Astrocyte of the hippocampus (primary cell): ENCODE results near the gene CTNNA2.

Experiments
- DNase-seq: peaks from one replicate; pipeline ENCODE4 v3.0.0; 2011; ENCODE audit warnings: low read depth, low spot score

Gene CTNNA2

DNA sequence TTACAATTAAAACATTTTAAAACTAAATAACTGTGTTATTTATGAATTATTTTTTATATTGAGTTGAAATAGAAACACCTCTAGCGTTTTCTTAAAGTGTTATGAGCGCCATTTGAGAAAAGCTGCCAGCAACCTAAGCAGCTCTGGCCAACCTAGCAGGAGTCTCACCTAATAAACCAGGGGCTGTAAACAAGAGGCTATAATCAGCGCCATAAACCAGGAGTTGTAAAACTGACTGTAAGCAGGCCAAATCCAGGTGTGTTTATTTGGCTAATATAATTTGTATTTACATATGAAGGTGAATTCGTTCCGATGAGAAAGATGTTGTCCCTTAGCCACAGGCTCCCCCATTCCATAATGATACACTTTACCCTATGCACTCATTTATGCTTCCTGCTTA is 757.0 kb downstream of the CTNNA2 start:
- DNase-seq = no peak

DNA sequence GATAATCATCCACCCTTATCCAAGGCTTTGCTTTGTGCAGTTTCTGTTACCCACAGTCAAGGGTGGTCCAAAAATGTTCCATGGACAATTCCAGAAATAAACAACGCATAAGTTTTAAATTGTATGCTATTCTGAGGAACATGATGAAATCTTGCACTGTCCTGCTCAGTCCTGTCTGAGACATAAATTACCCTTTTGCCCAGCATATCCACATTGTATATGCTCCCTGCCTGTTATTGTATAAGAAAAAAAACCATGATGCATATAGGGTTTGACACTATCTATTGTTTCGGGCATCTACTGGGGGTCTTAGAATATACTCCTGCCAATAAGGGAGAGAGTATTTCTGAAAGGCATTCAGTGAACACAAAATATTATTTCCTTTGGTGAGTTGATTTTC is 767.7 kb downstream of the CTNNA2 start:
- DNase-seq = no peak

DNA sequence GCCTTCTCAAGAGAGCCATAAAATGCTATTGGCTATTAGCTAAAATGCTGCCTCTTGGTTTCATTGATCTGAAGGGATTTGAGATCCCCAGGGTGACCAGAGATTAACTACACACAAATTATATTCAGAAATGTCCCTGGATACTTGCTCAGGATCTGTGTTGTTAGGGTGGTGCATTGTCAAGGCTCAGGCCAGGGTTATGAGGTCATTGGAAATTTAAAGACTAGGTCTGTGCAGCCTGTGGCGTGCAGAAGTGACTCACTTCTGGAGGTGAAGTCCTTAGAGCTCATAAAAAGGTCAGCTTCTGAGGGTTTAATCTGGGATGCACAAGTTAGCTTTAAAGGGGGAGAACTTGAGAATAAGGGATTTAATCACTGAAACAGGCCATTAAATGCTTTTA is 768.2 kb downstream of the CTNNA2 start:
- no peak for DNase-seq

DNA sequence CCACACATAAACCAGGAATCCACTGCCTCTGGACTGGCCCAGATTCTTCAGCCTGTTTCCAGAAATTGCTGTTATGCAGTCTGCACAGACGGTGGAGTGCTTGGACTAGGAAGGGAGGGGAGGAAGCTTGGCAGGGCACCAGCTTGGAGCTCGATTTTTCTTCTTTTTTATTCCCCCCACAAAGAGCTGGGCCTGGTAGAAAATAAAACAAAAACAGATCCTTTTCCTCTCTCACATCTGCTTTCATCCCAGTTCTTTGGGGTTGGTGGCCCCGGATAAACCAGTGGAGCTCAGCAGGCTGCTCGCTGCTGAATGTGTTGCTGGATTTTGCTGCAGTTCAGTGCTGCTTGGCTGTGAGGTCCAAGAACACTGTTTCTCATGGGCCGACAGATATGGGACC is 775.7 kb downstream of the CTNNA2 start:
- DNase-seq = peak; percentile 32

DNA sequence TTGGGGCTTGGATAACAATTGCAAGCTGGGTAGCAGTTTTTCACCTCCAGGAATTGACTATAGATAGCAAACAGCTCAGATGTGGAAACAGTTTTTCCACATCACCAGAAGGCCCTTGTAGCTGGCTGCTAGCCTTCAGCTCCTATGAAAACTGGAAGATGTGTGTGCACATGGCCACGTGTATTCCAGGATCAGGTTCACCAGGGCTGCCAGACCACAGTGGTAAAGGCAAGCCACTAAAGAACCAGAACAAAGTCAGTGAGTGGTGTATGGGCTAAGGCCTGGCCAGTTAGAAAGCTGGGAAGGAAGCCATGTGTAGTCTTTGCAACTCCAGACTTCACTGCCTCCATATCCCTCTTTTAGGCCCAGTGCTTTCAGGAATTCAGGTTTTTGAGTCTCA is 778.8 kb downstream of the CTNNA2 start:
- DNase-seq = peak; percentile 8

DNA sequence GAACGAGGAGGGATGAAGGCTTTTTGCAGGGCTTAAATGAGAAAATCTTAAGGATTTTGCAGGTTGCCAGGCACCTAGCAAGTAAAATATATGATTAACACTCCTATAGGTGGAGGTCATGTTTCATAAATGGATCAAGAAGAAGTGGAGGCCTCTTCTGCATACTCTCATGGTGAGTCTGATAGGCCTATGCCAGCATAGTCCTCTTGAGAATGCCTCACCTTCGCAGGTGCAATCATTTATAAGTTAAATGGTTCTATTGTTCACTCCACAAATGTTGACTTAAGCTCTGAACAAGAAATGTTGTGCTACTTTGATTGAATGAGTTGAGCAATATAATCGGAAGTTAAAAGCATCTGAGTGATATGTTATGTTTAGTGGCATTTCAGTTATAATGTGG is 779.6 kb downstream of the CTNNA2 start:
- no peak for DNase-seq

DNA sequence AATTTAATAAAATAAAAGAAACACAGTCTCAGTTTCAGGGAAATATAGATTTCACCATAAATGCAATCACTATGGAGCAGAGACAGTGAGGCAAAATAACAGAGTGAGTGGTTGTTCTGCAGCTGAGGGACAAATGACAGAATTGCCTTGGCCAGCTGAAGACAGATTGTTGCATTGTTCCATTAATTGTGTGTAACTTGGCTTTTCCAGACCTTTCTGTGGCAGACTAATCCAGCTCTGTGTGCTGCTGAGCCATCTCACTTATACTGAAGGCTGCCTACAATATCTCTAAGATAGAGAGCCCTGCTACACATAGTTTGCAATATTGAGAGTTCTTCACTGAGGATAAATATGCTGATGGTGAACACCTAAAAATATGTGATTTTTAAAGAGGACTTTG is 780.2 kb downstream of the CTNNA2 start:
- no peak for DNase-seq

DNA sequence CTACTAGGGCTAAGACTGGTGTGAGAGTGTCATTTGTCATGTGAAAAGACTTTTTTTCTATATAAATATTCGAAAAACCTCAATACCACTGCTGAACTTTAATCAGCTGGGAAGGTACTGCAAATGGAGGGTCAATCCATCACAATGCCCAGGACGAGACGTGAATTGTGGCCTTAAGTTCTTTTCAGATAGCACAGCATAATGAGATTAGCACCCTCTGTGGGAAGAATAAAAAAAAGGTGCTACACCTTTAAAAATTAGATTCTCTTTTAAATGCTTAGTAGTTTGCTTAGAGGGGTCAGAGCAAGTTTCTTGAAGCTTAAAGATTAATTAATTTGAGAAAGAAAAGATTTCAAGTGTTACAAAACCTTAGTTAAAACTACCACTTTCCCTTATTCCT is 786.1 kb downstream of the CTNNA2 start:
- no peak for DNase-seq

DNA sequence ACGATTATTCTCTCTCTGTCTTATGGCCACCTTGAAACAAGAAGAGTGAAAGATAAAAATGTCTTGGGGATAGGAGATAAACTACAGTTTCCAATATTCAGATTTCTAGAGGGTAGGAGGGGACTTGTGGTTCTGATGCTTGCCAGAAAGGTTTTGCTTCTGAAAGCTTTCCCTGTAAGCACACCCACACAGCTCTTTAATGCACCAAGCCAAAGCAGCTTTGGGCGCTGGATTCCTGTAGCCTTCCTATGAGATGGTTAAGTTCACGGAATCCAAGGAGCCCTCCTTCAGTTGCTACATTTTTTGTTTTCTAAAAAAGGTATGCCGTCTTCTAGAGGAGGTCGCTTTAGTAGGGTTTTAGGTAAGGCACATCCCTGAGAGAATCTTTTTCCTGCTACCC is 786.8 kb downstream of the CTNNA2 start:
- DNase-seq = no peak

DNA sequence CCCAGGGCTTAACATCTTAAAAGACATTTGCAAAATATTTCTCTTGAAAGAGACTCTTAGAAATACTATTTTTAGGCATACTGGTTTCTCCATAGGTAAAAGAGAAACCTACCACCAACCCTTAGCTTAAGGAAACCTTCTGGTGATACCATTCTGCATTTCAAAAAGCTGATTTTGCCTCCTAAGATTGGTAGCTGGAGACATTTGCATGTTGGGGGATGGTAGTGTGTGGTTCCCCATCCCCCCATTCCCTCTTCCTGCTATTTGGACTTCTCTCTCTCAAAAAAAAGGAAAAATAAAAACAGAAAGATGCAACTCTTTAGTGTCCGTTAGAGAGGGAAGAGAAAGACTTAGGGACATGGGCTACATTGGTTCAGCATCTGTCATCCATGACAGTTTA is 787.5 kb downstream of the CTNNA2 start:
- DNase-seq = no peak

DNA sequence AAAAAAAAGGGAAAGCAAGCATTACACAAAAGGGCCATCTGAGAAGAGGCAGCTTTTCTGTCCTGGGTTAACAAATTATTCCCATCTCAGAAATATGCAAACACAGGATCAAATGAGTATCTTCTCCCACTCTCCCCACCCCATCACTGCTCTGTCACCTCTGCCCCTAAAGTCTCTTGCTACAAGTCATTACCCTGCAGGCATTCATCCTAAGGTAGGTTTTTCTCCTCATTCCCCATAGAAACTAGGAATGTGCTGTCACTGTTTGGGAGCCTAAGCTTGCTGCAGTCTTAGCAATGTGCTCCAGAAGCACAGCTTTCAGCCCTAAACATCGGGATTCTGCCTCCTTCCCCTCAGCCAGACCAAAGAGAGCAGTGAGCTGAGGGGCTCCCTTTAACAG is 788.1 kb downstream of the CTNNA2 start:
- DNase-seq = no peak

DNA sequence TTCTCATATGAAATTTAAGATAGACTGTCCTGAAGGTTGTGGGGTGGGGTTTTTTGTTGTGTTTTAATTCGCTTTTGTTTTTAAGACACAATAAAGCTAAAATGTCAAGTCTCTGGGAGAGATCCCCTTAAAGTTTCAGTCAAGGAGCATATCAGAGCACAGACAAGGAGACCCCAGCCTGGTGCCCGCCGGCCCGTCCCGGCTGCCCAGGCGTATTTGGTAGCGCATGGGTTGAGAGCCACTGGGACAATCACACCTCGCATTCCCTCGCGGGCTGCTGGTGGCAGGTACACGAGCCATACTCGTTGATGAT is 789.1 kb downstream of the CTNNA2 start:
- DNase-seq = no peak

DNA sequence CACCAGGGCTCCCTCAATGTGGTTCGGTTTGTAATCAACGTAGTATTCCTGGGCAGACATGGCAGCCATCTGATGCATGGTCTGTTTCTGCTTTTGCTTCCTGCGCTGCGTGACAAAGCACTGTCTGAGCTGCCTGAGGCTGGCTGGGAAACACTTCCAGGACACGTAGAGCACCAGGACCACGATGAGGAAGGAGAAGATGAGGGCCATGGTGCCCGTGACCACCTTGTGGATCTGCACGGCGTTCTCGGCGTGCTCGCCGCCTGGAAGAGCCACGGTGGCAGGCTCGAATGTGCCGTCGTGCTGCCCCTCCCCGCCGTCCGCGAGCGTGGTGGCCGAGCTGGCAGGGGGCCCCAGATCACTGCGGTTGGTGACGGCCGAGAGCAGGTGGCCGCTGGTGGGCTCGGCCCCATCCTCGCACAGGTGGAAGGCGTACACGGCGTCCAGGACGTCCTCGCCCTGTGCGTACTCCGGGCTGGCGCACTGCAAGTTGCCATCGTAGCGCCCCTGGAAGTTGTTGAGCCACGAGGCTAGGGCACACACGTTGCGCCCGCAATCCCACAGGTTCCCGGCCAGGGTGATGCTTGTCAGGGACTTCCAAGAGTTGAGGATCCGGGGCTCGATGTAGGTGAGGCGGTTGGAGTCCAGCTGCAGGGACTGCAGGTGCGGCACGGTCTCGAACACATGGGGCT is 789.6 kb downstream of the CTNNA2 start:
- no peak for DNase-seq

DNA sequence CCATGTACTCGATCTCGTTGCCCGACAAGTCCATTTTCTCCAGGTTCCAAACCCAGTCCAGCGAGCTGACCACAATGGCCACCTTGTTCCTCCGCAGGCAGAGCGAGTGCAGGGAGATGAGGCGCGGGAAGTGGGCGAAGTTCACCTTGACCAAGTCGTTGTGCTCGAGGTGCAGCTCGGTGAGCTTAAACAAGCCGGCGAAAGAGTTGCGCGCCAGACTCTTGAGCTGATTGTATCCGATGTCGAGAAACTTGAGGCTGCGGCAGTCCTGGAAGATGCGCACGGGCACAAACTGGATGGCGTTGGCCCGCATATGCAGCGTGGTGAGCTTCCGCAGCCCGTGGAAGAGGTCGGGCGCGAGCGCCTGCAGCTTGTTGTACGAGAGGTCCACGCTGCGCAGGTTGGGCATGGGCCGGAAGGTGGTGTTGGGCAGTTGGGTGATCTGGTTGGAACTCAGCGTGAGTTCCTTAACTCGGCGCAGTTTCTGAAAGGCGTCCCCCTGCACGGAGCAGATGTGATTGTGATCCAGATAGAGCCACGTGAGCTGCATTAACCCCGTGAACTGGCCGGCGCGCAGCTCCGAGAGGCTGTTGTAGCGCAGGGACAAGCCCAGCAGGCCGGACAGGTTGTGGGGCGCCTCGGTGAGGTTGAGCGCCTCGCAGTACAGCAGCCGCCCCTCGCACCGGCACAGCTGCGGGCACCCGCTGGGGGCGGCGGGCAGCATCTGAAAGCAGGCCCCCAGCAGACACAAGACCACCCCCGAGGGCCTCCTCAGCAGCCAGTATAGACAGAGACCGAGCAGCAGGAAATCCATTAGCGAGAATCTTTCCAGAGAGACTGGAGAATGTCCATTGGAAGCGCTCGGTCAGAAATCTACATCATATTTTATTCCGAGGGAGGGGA is 790.4 kb downstream of the CTNNA2 start:
- peak; percentile 23 for DNase-seq

DNA sequence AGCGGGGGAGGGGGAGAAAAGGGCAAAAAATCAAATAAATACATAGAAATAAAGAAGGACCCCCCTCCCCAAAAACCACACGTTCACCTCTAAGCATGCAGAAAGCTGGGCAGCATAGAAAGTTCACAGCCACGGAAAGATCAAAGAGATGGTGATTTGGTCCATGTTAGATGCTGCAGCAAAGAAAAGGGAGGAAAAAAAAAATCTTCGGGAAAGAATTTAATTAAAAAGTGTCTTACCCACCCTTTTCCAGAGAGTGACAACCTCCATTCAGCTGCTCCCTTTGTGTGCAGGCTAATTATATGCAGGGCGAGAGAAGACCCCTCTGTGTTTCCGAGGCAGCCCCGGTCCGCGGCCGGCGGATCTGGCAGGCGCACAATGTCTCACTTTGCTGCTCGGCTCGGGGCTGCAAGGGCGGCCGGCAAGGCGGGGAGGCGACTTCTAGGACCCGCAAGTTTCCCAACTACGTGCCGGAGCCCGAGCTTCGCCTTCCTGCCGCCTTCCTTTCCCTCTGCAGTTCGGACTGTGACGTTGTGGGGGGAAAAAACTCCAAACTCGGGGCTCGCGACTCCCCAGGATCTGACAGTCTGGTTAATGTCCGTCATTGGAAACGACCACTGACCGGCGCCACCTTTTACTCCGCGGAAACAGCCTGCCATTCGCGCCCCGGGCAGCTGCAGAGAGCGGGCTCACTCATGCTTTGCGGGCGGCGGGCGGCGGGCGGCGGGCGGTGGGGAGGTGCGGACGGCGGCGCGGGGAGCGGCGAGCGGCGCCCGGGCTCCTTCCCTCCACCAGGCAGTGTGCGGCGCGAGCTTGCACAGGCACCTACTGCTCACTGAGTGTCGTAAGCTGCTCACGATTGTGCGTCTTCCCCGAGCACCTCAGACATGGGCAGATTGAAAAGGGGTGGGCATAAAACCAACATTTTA is 791.3 kb downstream of the CTNNA2 start, which contains the start of gene LRRTM1:
Gene LRRTM1, minus strand, starts transcription at position 844 of the 929 bp plus-strand sequence. CDS start 933 bp downstream, outside the sequence.
- peak; percentile 34 for DNase-seq

DNA sequence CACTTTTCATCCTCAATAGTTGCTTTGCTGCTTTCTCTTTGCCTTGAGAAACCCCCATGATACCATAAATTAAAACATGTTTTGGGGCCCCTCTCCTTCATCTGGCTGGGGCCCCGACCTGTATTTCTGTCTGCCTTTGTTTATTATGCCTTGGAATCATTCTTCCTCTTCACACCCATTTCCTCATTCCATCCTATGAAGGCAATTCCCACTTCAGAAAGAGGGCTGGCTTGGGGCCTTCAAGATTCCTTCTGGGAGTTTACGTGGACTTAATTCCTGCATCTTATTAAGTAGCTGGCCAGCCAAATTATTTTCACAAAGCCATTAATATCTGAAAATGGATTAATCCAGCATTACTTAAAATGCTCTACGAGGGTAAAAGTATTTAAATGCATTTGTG is 798.5 kb downstream of the CTNNA2 start:
- peak; percentile 16 for DNase-seq

DNA sequence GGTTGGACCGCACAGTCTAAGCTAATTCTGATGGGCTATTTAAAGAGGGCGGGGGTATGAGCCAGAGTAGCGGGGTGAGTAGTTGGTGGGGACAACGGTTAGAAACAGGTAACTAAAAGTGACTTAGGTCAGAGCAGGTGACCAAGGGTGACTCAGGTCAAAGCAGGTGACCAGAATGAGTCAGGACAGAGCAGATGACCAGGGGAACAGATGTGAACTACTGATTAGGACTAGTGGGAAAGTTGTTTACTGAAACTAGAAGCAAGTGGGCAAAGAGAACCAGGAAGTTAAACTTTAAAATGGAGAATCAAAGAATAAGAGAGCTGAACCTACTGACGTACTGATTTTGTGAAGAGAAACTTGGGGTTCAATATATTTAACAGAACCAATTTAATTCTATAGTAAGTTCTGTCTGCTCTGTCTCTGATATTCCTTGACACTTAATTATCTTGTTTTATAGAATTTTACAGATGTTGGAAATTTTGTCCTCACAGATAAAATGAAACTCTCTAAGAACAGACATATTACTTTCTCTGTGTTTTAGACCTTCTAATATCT is 799.5 kb downstream of the CTNNA2 start:
- no peak for DNase-seq

DNA sequence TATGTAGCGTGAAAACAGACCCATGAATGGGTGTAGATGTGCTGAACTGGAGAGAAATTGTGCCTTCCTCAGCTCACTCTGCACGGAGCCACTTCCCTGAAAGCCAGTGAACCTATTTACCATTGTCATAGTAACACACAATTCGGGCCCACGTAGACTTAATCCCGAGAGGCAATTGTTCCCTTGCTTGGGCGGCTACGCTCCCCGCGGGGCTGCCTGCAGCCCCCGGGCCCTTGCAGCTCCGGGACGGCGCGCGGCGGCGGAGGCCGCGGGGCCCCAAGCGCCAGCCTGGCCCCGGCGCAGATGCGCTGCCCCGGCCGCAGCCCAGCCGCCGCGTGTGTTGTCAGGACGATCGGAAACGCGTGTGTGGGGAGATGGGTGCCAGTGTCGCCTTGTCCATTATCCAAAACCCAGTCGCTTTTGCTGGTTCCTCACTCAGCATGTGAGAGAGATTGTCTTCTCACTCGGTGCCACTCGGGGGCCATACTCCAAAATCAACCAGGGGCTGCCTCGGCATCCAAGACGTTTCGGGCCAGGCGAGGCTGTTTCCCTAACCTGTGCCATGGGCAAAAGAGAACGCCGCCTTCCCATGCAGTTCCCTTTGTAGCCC is 809.6 kb downstream of the CTNNA2 start:
- no peak for DNase-seq

DNA sequence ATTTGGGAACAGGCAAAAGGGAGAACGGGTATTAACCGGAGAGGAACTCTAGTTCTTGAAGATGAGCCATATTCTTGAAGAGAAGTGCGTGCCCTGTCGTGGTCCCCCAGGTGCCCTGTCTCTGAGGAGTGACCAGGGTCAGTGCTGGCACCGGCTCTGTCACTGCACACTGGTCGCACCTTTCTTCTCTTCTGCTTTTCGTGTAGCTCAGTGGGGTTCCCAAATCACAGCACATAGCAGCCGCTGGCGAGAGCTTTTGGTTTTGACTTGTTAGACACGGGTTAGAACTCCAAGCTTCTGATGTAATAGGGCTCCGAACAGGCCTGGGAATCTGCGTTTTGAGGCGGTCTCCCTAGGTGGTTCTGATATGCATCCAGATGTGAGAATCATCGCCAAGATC is 810.1 kb downstream of the CTNNA2 start:
- no peak for DNase-seq

DNA sequence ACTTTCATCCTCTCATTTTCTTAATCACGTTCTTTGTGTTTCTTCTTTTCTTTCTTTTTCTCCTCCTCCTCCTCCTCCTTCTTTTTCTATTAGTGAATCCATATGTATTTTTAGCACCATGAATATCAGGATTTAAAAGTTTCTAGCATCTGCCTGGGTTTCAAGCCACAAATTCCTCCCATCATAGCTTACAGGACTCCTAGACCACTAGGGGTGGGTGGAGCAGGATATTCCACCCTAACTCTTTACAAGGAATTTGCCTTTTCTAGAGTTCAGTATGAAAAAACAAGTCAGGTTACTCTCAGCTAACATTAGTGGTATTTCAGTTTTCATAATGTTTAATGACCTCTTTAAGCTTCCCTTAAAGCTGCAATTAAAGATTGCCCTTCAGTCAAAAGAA is 810.8 kb downstream of the CTNNA2 start:
- no peak for DNase-seq

DNA sequence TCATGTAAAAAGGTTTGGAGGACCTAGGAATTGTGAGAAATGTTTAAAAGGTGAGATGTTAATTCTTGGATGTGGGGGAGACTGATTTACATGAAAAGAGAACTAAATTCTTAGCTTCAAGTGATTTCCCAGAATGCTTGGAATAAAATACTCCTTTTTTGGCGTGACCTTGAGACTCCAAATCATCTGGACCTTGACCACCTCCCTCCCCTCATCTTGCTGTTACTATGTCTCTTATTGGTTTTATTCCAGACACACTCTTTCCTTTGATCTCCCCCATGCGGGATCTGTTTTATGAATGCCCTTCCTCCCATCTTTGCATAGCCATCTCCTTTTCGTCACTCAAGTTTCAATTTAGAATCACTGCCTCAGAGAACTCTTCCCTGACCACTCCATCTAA is 811.7 kb downstream of the CTNNA2 start:
- no peak for DNase-seq
